G401 (cell line): Measurements from ENCODE around the gene KIF1C. TPM values are rescaled to one million over a fixed set of nuclear protein-coding genes. Genes with fewer than 3 reads are reported as not detected.
"Not testable (repeated sequence)": the region's sequence is repeated elsewhere in the genome, so short reads cannot be mapped to it uniquely, and the experiment has no call there.

ENCODE experiments used
- DNase-seq: peaks from one replicate; pipeline ENCODE4 v3.0.0-alpha.2; 2015; ENCODE audit warnings: low spot score
- in situ Hi-C: cut with HindIII; loops from 2 replicates; pipeline ENCODE4 v1.10.0; 2016; ENCODE audit warnings: low sequenced_read_pairs, mixed read lengths
- total RNA-seq: library from RNA; depleted of rRNA; stranded (reverse); fragments of >200 nt; shearing (Covaris generic); gene quantifications from 2 replicates; pipeline ENCODE4 v1.2.3, GENCODE V29; 2014

KIF1C gene
- total RNA-seq, 1 experiment from 2014 or later, result 95.9 TPM

- DNase-seq, result no peak
- in situ Hi-C loops, result no loop called here
Observed at GRCh38 chr17:5032865-5033264, 35.1 kb downstream of the KIF1C start.

- no peak for DNase-seq
- in situ Hi-C loops, result no loop called here
Observed at GRCh38 chr17:5033352-5034015, 35.7 kb downstream of the KIF1C start.

- in situ Hi-C loops, result no loop called here
- DNase-seq, result no peak
Observed at GRCh38 chr17:5034063-5034462, 36.3 kb downstream of the KIF1C start.

- in situ Hi-C loops, result no loop called here
Observed at GRCh38 chr17:5034651-5035050, 36.9 kb downstream of the KIF1C start.

GRCh38 chr17:5035315-5035714 lies 37.6 kb downstream of the KIF1C start, which contains the start of gene SLC52A1:
TSS of gene SLC52A1 (minus strand) at chr17:5035426. CDS start at chr17:5034606, 820 bp downstream.
- DNase-seq, result no peak
- in situ Hi-C loops, result no loop called here

More at GRCh38 chr17:5034651-5035050, 36.9 kb downstream of the KIF1C start:
- no peak for DNase-seq

GRCh38 chr17:5042157-5043022 lies 44.6 kb downstream of the KIF1C start:
- DNase-seq, result no peak

GRCh38 chr17:5043524-5043923 lies 45.8 kb downstream of the KIF1C start:
- no peak for DNase-seq
- in situ Hi-C loops, result no loop called here

More at GRCh38 chr17:5042157-5043022, 44.6 kb downstream of the KIF1C start:
- in situ Hi-C loops, result no loop called here

- in situ Hi-C loops, result no loop called here
- DNase-seq, result no peak
Observed at GRCh38 chr17:5044630-5045029, 46.9 kb downstream of the KIF1C start.

GRCh38 chr17:5045496-5045895 lies 47.7 kb downstream of the KIF1C start:
- in situ Hi-C loops, result no loop called here
- DNase-seq, result no peak

GRCh38 chr17:5047446-5047845 lies 49.7 kb downstream of the KIF1C start:
- no peak for DNase-seq
- in situ Hi-C loops, result no loop called here

GRCh38 chr17:5049314-5049841 lies 51.6 kb downstream of the KIF1C start:
- in situ Hi-C loops, result no loop called here
- DNase-seq, result no peak

- in situ Hi-C loops, result no loop called here
- DNase-seq, result no peak
Observed at GRCh38 chr17:5050278-5050677, 52.5 kb downstream of the KIF1C start.

- in situ Hi-C loops, result no loop called here
- no peak for DNase-seq
Observed at GRCh38 chr17:5055543-5055942, 57.8 kb downstream of the KIF1C start.

GRCh38 chr17:5065227-5065744 lies 67.5 kb downstream of the KIF1C start:
- in situ Hi-C loops, result no loop called here

GRCh38 chr17:5068236-5068635 lies 70.5 kb downstream of the KIF1C start:
- in situ Hi-C loops, result no loop called here

More at GRCh38 chr17:5065227-5065744, 67.5 kb downstream of the KIF1C start:
- no peak for DNase-seq

GRCh38 chr17:5069724-5070123 lies 72.0 kb downstream of the KIF1C start:
- in situ Hi-C loops, result no loop called here
- DNase-seq, result no peak

More at GRCh38 chr17:5068236-5068635, 70.5 kb downstream of the KIF1C start:
- DNase-seq, result no peak

GRCh38 chr17:5075472-5075871 lies 77.7 kb downstream of the KIF1C start:
- DNase-seq, in situ Hi-C loops: not testable (repeated sequence)

- in situ Hi-C loops, DNase-seq: not testable (repeated sequence)
Observed at GRCh38 chr17:5077275-5077674, 79.5 kb downstream of the KIF1C start.

GRCh38 chr17:5077781-5078105 lies 80.0 kb downstream of the KIF1C start:
- in situ Hi-C loops, result no loop called here
- DNase-seq, result no peak
